KMS-11 (cell line): ENCODE results near the gene CAMKMT.

Experiments
- H2AFZ ChIP-seq: fragments of 200-600 bp; sonication (generic); 2 replicates; pipeline ENCODE4 v1.6.1; 2016; ENCODE audit warnings: antibody characterized with exemption, mixed run types, low read depth
- H3K27ac ChIP-seq: fragments of 200-600 bp; sonication (generic); 2 replicates; pipeline ENCODE4 v1.6.1; 2016; ENCODE audit warnings: mild to moderate bottlenecking, mixed run types
- H3K27me3 ChIP-seq: fragments of 200-600 bp; sonication (generic); 2 replicates; pipeline ENCODE4 v1.6.1; 2017; ENCODE audit warnings: mild to moderate bottlenecking, low read depth, mixed run types, moderate library complexity; ENCODE audit not compliant: insufficient read depth
- H3K36me3 ChIP-seq: fragments of 200-600 bp; sonication (generic); 2 replicates; pipeline ENCODE4 v1.6.1; 2017; ENCODE audit warnings: mild to moderate bottlenecking, mixed run types; ENCODE audit not compliant: insufficient read depth
- H3K4me1 ChIP-seq: fragments of 200-600 bp; sonication (generic); 2 replicates; pipeline ENCODE4 v1.6.1; 2016; ENCODE audit warnings: mild to moderate bottlenecking, low read depth, mixed run types; ENCODE audit not compliant: poor library complexity, severe bottlenecking
- H3K4me2 ChIP-seq: fragments of 200-600 bp; sonication (generic); 2 replicates; pipeline ENCODE4 v1.7.0; 2016; ENCODE audit warnings: mild to moderate bottlenecking, mixed run types
- H3K4me3 ChIP-seq: fragments of 200-600 bp; sonication (generic); IDR thresholded peaks from 2 replicates; pipeline ENCODE4 v1.6.1; 2017; ENCODE audit warnings: low read depth, low read length, mixed read lengths; ENCODE audit not compliant: insufficient read depth
- H3K79me2 ChIP-seq: fragments of 200-600 bp; sonication (generic); 2 replicates; pipeline ENCODE4 v1.6.1; 2016; ENCODE audit warnings: low read depth, mixed run types; ENCODE audit not compliant: insufficient read depth
- H3K9ac ChIP-seq: fragments of 200-600 bp; sonication (generic); 2 replicates; pipeline ENCODE4 v1.6.1; 2016; ENCODE audit warnings: mild to moderate bottlenecking, mixed run types
- H4K20me1 ChIP-seq: fragments of 200-600 bp; sonication (generic); 2 replicates; pipeline ENCODE4 v1.6.1; 2016; ENCODE audit warnings: mild to moderate bottlenecking, mixed run types; ENCODE audit not compliant: insufficient read depth
- TF ChIP-seq, protein P1 (sequence below): fragments of 200-600 bp; sonication (generic); conservative IDR thresholded peaks from 2 replicates; pipeline ENCODE4 v1.6.1; 2017; ENCODE audit warnings: low read depth, mild to moderate bottlenecking, antibody characterized with exemption, low read length, moderate library complexity, mixed read lengths

Gene CAMKMT

GRCh38 chr2:44537264-44537663, 175.5 kb downstream of the CAMKMT start:
- Histone ChIP-seq H3K4me3 (no peak overlapping the region), H3K27me3 (no peaks in the 10 kb centered on the region), H3K4me1 (no peaks in the 10 kb centered on the region), H3K9ac (no peak overlapping the region), H3K79me2 (no peaks in the 10 kb centered on the region), H3K27ac (no peak overlapping the region), H3K36me3 (no peaks in the 10 kb centered on the region), H3K4me2 (no peak overlapping the region), H2AFZ (no peak overlapping the region), H4K20me1 (no peaks in the 10 kb centered on the region)
- TF ChIP-seq, protein P1, sequence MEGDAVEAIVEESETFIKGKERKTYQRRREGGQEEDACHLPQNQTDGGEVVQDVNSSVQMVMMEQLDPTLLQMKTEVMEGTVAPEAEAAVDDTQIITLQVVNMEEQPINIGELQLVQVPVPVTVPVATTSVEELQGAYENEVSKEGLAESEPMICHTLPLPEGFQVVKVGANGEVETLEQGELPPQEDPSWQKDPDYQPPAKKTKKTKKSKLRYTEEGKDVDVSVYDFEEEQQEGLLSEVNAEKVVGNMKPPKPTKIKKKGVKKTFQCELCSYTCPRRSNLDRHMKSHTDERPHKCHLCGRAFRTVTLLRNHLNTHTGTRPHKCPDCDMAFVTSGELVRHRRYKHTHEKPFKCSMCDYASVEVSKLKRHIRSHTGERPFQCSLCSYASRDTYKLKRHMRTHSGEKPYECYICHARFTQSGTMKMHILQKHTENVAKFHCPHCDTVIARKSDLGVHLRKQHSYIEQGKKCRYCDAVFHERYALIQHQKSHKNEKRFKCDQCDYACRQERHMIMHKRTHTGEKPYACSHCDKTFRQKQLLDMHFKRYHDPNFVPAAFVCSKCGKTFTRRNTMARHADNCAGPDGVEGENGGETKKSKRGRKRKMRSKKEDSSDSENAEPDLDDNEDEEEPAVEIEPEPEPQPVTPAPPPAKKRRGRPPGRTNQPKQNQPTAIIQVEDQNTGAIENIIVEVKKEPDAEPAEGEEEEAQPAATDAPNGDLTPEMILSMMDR, result no peak

DNA sequence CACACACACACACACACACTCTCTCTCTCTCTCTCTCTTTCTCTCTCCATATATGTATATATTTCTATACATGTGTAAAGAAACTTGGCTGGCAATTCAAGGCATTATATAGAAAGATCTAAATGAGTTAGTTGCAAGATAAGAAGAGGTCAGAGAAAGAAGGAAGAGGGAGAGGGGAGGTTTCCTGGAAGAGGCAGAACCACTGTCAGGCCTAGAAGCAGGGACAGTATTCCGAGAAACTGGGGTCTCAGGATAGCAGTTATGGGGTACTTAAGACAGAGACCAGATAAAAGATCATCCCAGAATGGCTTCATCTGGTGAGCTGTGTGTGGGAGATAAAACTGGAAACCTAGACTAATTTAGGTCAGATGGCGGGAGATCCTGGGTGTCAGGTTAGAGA, 180.8 kb downstream of the CAMKMT start:
- Histone ChIP-seq H3K36me3 (no peaks in the 10 kb centered on the region), H2AFZ (no peak overlapping the region), H4K20me1 (no peaks in the 10 kb centered on the region), H3K4me2 (no peak overlapping the region), H3K27me3 (no peaks in the 10 kb centered on the region), H3K79me2 (no peaks in the 10 kb centered on the region), H3K27ac (no peak overlapping the region), H3K4me3 (no peak overlapping the region), H3K4me1 (no peaks in the 10 kb centered on the region), H3K9ac (no peak overlapping the region)
- TF ChIP-seq, protein P1, result no peak

- TF ChIP-seq, protein P1, result no peak
- H3K4me2 ChIP-seq, result no peak overlapping the region
- no peaks in the 10 kb centered on the region for H3K79me2 ChIP-seq
- no peak overlapping the region for H3K4me3 ChIP-seq
- no peak overlapping the region for H2AFZ ChIP-seq
- no peak overlapping the region for H3K27ac ChIP-seq
- H4K20me1 ChIP-seq, result no peaks in the 10 kb centered on the region
- H3K36me3 ChIP-seq, result no peaks in the 10 kb centered on the region
- no peak overlapping the region for H3K9ac ChIP-seq
- no peaks in the 10 kb centered on the region for H3K4me1 ChIP-seq
- H3K27me3 ChIP-seq, result no peaks in the 10 kb centered on the region
Observed at GRCh38 chr2:44543773-44544725, 182.3 kb downstream of the CAMKMT start.

DNA sequence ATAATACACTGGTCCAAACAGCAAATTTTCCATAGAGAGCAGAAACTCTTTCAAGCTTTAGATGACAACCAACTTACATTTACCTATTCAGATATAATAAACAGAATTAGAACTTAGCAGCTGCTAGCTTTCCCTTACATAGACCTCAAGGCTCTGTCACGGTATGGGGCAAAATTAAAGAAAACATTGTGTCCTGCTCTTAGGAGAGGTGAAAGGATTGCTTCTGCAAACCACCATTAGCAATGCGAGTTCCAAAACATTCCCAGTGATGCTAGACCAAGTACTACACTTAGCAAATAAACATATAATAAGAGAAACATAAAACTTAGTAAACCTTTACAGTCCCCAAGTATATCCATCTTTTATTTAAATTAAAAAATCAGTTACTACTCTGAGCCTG, 183.3 kb downstream of the CAMKMT start:
- Histone ChIP-seq H3K27ac (no peak overlapping the region), H3K79me2 (no peaks in the 10 kb centered on the region), H4K20me1 (no peaks in the 10 kb centered on the region), H3K4me3 (no peak overlapping the region), H3K4me1 (no peaks in the 10 kb centered on the region), H2AFZ (no peak overlapping the region), H3K9ac (no peak overlapping the region), H3K36me3 (no peaks in the 10 kb centered on the region), H3K27me3 (no peaks in the 10 kb centered on the region), H3K4me2 (no peak overlapping the region)
- TF ChIP-seq, protein P1, result no peak
